Pons (tissue), 1 donor: Measurements from ENCODE around the gene C11orf16.
"Not testable (repeated sequence)": the region's sequence is repeated elsewhere in the genome, so short reads cannot be mapped to it uniquely, and the experiment has no call there.

Source experiments
- DNase-seq: peaks from one replicate; pipeline ENCODE4 v3.0.0-alpha.2; 2016; ENCODE audit warnings: low spot score

C11orf16 gene

GRCh38 chr11:8932564-8933180, at the start of gene C11orf16:
Gene C11orf16, minus strand, starts transcription at chr11:8932947. Its CDS starts 639 bp downstream, at chr11:8932308.
- no peak for DNase-seq

- DNase-seq, result no peak
Observed at GRCh38 chr11:8980485-8980884, 47.7 kb upstream of the C11orf16 start.

- DNase-seq, result not testable (repeated sequence)
Observed at GRCh38 chr11:8979365-8979764, 46.6 kb upstream of the C11orf16 start.

GRCh38 chr11:8973121-8973520, 40.4 kb upstream of the C11orf16 start:
- DNase-seq, result no peak

- no peak for DNase-seq
Observed at GRCh38 chr11:8971924-8972316, 39.2 kb upstream of the C11orf16 start.

GRCh38 chr11:8971196-8971923, 38.6 kb upstream of the C11orf16 start:
- no peak for DNase-seq

- no peak for DNase-seq
Observed at GRCh38 chr11:8967184-8967583, 34.4 kb upstream of the C11orf16 start.

GRCh38 chr11:8964324-8965320, 31.9 kb upstream of the C11orf16 start, which contains the start of gene TMEM9B:
Gene TMEM9B, minus strand, starts transcription at chr11:8964442. Its CDS starts 129 bp downstream, at chr11:8964313.
- DNase-seq, result peak; percentile 86

GRCh38 chr11:8963569-8964323, 31.0 kb upstream of the C11orf16 start:
- no peak for DNase-seq

GRCh38 chr11:8962841-8963240, 30.1 kb upstream of the C11orf16 start:
- DNase-seq, result no peak

GRCh38 chr11:8961401-8961800, 28.7 kb upstream of the C11orf16 start:
- no peak for DNase-seq

- peak; percentile 76 for DNase-seq
Observed at GRCh38 chr11:8959546-8960166, 26.9 kb upstream of the C11orf16 start.

- DNase-seq, result no peak
Observed at GRCh38 chr11:8956860-8957259, 24.1 kb upstream of the C11orf16 start.

- DNase-seq, result no peak
Observed at GRCh38 chr11:8948886-8949285, 16.1 kb upstream of the C11orf16 start.

GRCh38 chr11:8947230-8947943, 14.6 kb upstream of the C11orf16 start:
- no peak for DNase-seq

GRCh38 chr11:8942518-8943066, 9.8 kb upstream of the C11orf16 start, which contains the start of gene ASCL3:
Gene ASCL3, minus strand, starts transcription at chr11:8943016. Its CDS starts 4,855 bp downstream, at chr11:8938161.
- no peak for DNase-seq

GRCh38 chr11:8941341-8942103, 8.8 kb upstream of the C11orf16 start:
- DNase-seq, result no peak

GRCh38 chr11:8937659-8938058, 4.9 kb upstream of the C11orf16 start:
- no peak for DNase-seq

- no peak for DNase-seq
Observed at GRCh38 chr11:8937159-8937558, 4.4 kb upstream of the C11orf16 start.
